Kidney (tissue), 14 donors: ENCODE results near the gene VAV2. TPM values are rescaled to one million over a fixed set of nuclear protein-coding genes. Genes with fewer than 3 reads are reported as not detected.
A peak's percentile ranks its signal among the peaks of the same experiment; 100 is the strongest.

ENCODE experiments used
- DNase-seq, 5 donors: peaks; one replicate each; pipeline ENCODE4 v3.0.0-alpha.2; 2013 to 2020
- FAIRE-seq: peaks from 2 replicates; lab custom pipeline; 2012; peaks lifted over from hg19 to GRCh38; lab: Jason Lieb, UNC
- H3K27ac ChIP-seq, 2 donors: one replicate each; pipeline ENCODE4 v1.7.0; 2013; ENCODE audit warnings: low read depth in 2 of 2, low read length in 2 of 2, inconsistent platforms in 1 of 2
- H3K27me3 ChIP-seq: one replicate; pipeline ENCODE4 v1.7.1; 2013; ENCODE audit warnings: low read length, inconsistent platforms; ENCODE audit not compliant: control insufficient read depth, insufficient read depth
- H3K36me3 ChIP-seq, 3 donors: one replicate each; pipeline versions ENCODE4 v1.7.0 to v1.7.1; 2013; ENCODE audit warnings: low read length in 3 of 3, control low read depth in 1 of 3, inconsistent platforms in 1 of 3; ENCODE audit not compliant: insufficient read depth in 3 of 3, control insufficient read depth in 2 of 3
- H3K4me1 ChIP-seq, 3 donors: one replicate each; pipeline versions ENCODE4 v1.7.0 to v1.7.1; 2013; ENCODE audit warnings: low read length in 3 of 3, inconsistent platforms in 1 of 3, low read depth in 1 of 3; ENCODE audit not compliant: control insufficient read depth in 2 of 3, insufficient read depth in 2 of 3
- H3K4me3 ChIP-seq, 3 donors: one replicate each; pipeline versions ENCODE4 v1.7.0 to v1.8.1; 2013; ENCODE audit warnings: low read length in 3 of 3, control low read depth in 1 of 3, inconsistent platforms in 1 of 3
- H3K9ac ChIP-seq, 3 donors: one replicate each; pipeline versions ENCODE4 v1.7.0 to v1.7.1; 2013; ENCODE audit warnings: low read length in 3 of 3, control low read depth in 1 of 3, inconsistent platforms in 1 of 3
- H3K9me3 ChIP-seq, 3 donors: one replicate each; pipeline versions ENCODE4 v1.7.0 to v1.7.1; 2013; ENCODE audit warnings: low read length in 3 of 3, control low read depth in 1 of 3, inconsistent platforms in 1 of 3; ENCODE audit not compliant: control insufficient read depth in 2 of 3, insufficient read depth in 1 of 3
- CTCF ChIP-seq: IDR thresholded peaks from 3 replicates; pipeline ENCODE4 v1.5.1; 2012; ENCODE audit warnings: mild to moderate bottlenecking, moderate library complexity, borderline replicate concordance; ENCODE audit not compliant: insufficient read depth; ENCODE audit errors: extremely low read depth
- intact Hi-C: fragments of 100-400 bp; cut with DNase I; formaldehyde crosslinking; loops from one replicate; pipeline ENCODE4 v1.11.1; 2022
- polyA plus RNA-seq: library from polyadenylated mRNA; stranded (reverse); fragments of 350-450 nt; fragmentation: Illumina TruSeq; extraction: RNeasy Lipid Tissue Mini Kit (QIAGEN cat#74804); gene quantifications from one replicate; pipeline ENCODE4 v1.2.3, GENCODE V29; 2014; ENCODE audit warnings: low read depth, low replicate concordance; ENCODE audit not compliant: insufficient read depth
- total RNA-seq: library from RNA; stranded (reverse); fragmentation: NEBNext Ultra II Directional; extraction: Animal tissue kit (Norgen Biotek cat#: 25700); gene quantifications from one replicate; pipeline ENCODE4 v1.2.1, GENCODE V29; 2021
- donor health status: control.
- donor health status: control.
- donor health status: control.
- donor health status: control.
- donor health status: control.
- donor health status: DM: yes; HTN: yes; CAD: no.
- donor health status: Normal renal cell carcinoma (clear cell type).

VAV2 gene
- total and polyA plus RNA-seq, 2 donors from 2014 or later, result 22.3 to 47.1 TPM

- Histone ChIP-seq H3K9ac (no peak overlapping the region), H3K36me3 (peaks cover 3 to 6% (median 6%) of the 10 kb centered on the region in 3 donors), H3K27me3 (no peaks in the 10 kb centered on the region), H3K4me1 (peaks cover 0 to 23% (median 22%) of the 10 kb centered on the region in 3 donors), H3K4me3 (no peak overlapping the region), H3K9me3 (no peaks in the 10 kb centered on the region), H3K27ac (no peak overlapping the region)
- intact Hi-C loops, result no loop called here
- DNase-seq (peak in 4 of 5 donors; percentile 45 to 67 (median 64)), FAIRE-seq (no peak)
- TF ChIP-seq CTCF, result no peak
Measured at GRCh38 chr9:133938753-133939152, 53.4 kb downstream of the VAV2 start.

GRCh38 chr9:133938086-133938485, 54.0 kb downstream of the VAV2 start:
- Histone ChIP-seq H3K9ac (no peak overlapping the region), H3K27ac (no peak overlapping the region), H3K4me3 (no peak overlapping the region), H3K9me3 (no peaks in the 10 kb centered on the region), H3K4me1 (peaks cover 0 to 25% (median 22%) of the 10 kb centered on the region in 3 donors), H3K36me3 (peaks cover 6% of the 10 kb centered on the region in 3 donors), H3K27me3 (no peaks in the 10 kb centered on the region)
- no peak for DNase-seq
- no peak for FAIRE-seq
- intact Hi-C loops, result no loop called here
- no peak for TF ChIP-seq CTCF

- Histone ChIP-seq H3K36me3 (peaks cover 6% of the 10 kb centered on the region in 3 donors), H3K4me1 (peaks cover 0 to 31% (median 28%) of the 10 kb centered on the region in 3 donors), H3K9ac (no peak overlapping the region), H3K9me3 (no peaks in the 10 kb centered on the region), H3K4me3 (no peak overlapping the region), H3K27ac (no peak overlapping the region), H3K27me3 (no peaks in the 10 kb centered on the region)
- intact Hi-C loops, result no loop called here
- no peak for TF ChIP-seq CTCF
- FAIRE-seq (no peak), DNase-seq (no peak)
Measured at GRCh38 chr9:133937120-133937519, 55.0 kb downstream of the VAV2 start.
